Loucy (cell line): Measurements from ENCODE around the gene CEP295NL.
"Not testable (repeated sequence)": the region's sequence is repeated elsewhere in the genome, so short reads cannot be mapped to it uniquely, and the experiment has no call there.

Experiments used
- H2AFZ ChIP-seq: fragments of 200-600 bp; sonication (generic); 2 replicates; pipeline ENCODE4 v1.6.0; 2016; ENCODE audit warnings: antibody characterized with exemption, mild to moderate bottlenecking, low read length, moderate library complexity
- H3F3A ChIP-seq: fragments of 200-600 bp; 2 replicates; pipeline ENCODE4 v1.6.0; 2016; ENCODE audit warnings: antibody characterized with exemption, low read depth, mild to moderate bottlenecking
- H3K27me3 ChIP-seq: fragments of 200-600 bp; sonication (generic); 2 replicates; pipeline ENCODE4 v1.6.1; 2014; ENCODE audit warnings: low read length, mild to moderate bottlenecking; ENCODE audit not compliant: insufficient read depth, poor library complexity, severe bottlenecking
- H3K36me3 ChIP-seq: fragments of 200-600 bp; sonication (generic); 2 replicates; pipeline ENCODE4 v1.6.1; 2016; ENCODE audit warnings: low read length; ENCODE audit not compliant: insufficient read depth
- H3K4me1 ChIP-seq: fragments of 200-600 bp; sonication (generic); 2 replicates; pipeline ENCODE4 v1.5.1; 2014; ENCODE audit warnings: low read length, mild to moderate bottlenecking; ENCODE audit not compliant: insufficient read depth, poor library complexity, severe bottlenecking
- H3K4me2 ChIP-seq: fragments of 200-600 bp; sonication (generic); 2 replicates; pipeline ENCODE4 v1.6.0; 2014; ENCODE audit warnings: antibody characterized with exemption, low read length, low read depth, mild to moderate bottlenecking; ENCODE audit not compliant: poor library complexity, severe bottlenecking
- H3K4me3 ChIP-seq: fragments of 200-600 bp; sonication (generic); 2 replicates; pipeline ENCODE4 v1.5.1; 2014; ENCODE audit warnings: low read length, mild to moderate bottlenecking, mixed read lengths; ENCODE audit not compliant: poor library complexity, severe bottlenecking
- H3K79me2 ChIP-seq: fragments of 200-600 bp; sonication (generic); 2 replicates; pipeline ENCODE4 v1.6.1; 2014; ENCODE audit warnings: low read length; ENCODE audit not compliant: insufficient read depth
- H3K9ac ChIP-seq: fragments of 200-600 bp; sonication (generic); 2 replicates; pipeline ENCODE4 v1.6.0; 2014; ENCODE audit warnings: mild to moderate bottlenecking, low read depth, low read length, moderate library complexity; ENCODE audit not compliant: poor library complexity, severe bottlenecking
- H3K9me2 ChIP-seq: fragments of 200-600 bp; sonication (generic); replicated peaks from 2 replicates; pipeline ENCODE4 v1.6.1; 2016; ENCODE audit warnings: low read depth, low read length, mixed read lengths
- H3K9me3 ChIP-seq: fragments of 200-600 bp; sonication (generic); 2 replicates; pipeline ENCODE4 v1.6.1; 2014; ENCODE audit warnings: mild to moderate bottlenecking, antibody characterized with exemption, low read length, low read depth; ENCODE audit not compliant: insufficient read depth
- H4K20me1 ChIP-seq: fragments of 200-600 bp; sonication (generic); 2 replicates; pipeline ENCODE4 v1.6.0; 2014; ENCODE audit warnings: antibody characterized with exemption, low read length, mild to moderate bottlenecking; ENCODE audit not compliant: insufficient read depth, poor library complexity, severe bottlenecking
- CTCF ChIP-seq: fragments of 200-600 bp; sonication (generic); conservative IDR thresholded peaks from 2 replicates; pipeline ENCODE4 v1.5.1; 2014; ENCODE audit warnings: mild to moderate bottlenecking, antibody characterized with exemption, low read length
- EZH2phosphoT487 ChIP-seq: fragments of 200-600 bp; IDR thresholded peaks from 2 replicates; pipeline ENCODE4 v1.6.1; 2018; ENCODE audit warnings: antibody characterized with exemption, mild to moderate bottlenecking, moderate library complexity, borderline replicate concordance

Gene CEP295NL

GRCh38 chr17:78905116-78905515 is 2.1 kb upstream of the CEP295NL start:
- no peak overlapping the region for H3K4me3 ChIP-seq
- H3K9me2 ChIP-seq, result no peaks in the 10 kb centered on the region
- no peaks in the 10 kb centered on the region for H3K4me1 ChIP-seq
- H3K27me3 ChIP-seq, result no peaks in the 10 kb centered on the region
- peaks cover 5% of the 10 kb centered on the region; the same call in 1 of the 2 replicates for H3K36me3 ChIP-seq
- TF ChIP-seq EZH2phosphoT487, result no peak
- TF ChIP-seq CTCF, result no peak
- no peak overlapping the region for H3K4me2 ChIP-seq
- H3K9me3 ChIP-seq, result no peaks in the 10 kb centered on the region
- H3K79me2 ChIP-seq, result no peaks in the 10 kb centered on the region
- no peaks in the 10 kb centered on the region for H4K20me1 ChIP-seq
- no peaks in the 10 kb centered on the region for H3F3A ChIP-seq
- no peak overlapping the region for H2AFZ ChIP-seq
- H3K9ac ChIP-seq, result no peak overlapping the region

- Histone ChIP-seq H3K4me1 (no peaks in the 10 kb centered on the region), H4K20me1 (no peaks in the 10 kb centered on the region), H3K9ac (no peak overlapping the region), H3K9me3 (no peaks in the 10 kb centered on the region), H3K27me3 (no peaks in the 10 kb centered on the region), H3K9me2 (no peaks in the 10 kb centered on the region), H3K79me2 (no peaks in the 10 kb centered on the region), H3K4me3 (no peak overlapping the region), H3K36me3 (peaks cover 5% of the 10 kb centered on the region; the same call in 1 of the 2 replicates), H2AFZ (no peak overlapping the region), H3K4me2 (no peak overlapping the region), H3F3A (no peaks in the 10 kb centered on the region)
- TF ChIP-seq EZH2phosphoT487, result no peak
- TF ChIP-seq CTCF, result no peak
Measured at GRCh38 chr17:78904371-78904770, 1.4 kb upstream of the CEP295NL start.

DNA sequence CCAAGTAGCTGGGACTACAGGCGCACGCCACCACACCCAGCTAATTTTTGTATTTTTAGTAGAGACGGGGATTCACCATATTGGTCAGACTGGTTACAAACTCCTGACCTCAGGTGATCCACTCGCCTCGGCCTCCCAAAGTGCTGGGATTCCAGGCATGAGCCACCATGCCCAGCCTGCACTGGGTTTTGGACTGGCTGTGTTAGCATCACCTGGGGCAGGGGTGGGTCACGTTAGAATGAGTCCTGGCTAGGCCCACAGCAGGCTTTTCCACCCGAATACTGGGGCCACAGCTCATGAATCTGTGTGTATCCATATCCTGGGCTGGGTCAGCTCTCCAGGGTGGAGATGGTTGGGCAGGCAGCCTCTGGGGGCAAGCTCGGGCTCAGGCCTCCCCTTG is 770 bp downstream of the CEP295NL start:
- H3K4me3 ChIP-seq, H3K4me1 ChIP-seq, H3K36me3 ChIP-seq, H3F3A ChIP-seq, H3K9me2 ChIP-seq, H3K9me3 ChIP-seq, H3K27me3 ChIP-seq, H4K20me1 ChIP-seq, H2AFZ ChIP-seq, H3K9ac ChIP-seq, H3K79me2 ChIP-seq, H3K4me2 ChIP-seq: not testable (repeated sequence)

DNA sequence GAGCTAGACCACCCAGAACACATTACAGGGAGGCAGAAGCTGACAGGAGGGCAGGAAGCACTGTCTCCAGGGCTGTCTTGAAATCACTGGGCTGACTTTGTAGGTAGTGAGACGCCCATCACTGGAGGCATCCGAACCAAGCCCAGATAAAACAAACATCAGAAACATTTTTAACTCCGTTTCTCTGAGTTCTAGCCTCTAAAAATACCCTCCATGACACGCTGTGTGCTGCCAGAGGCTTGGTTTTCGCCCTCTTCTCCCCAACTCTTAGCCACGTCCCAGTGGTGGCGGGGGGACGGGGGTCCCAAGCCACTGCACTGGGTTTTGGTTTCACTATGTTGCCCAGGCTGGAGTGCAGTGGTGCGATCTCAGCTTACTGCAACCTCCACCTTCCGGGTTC is 1.2 kb downstream of the CEP295NL start:
- Histone ChIP-seq H3K27me3 (no peaks in the 10 kb centered on the region), H3K9ac (no peak overlapping the region), H3K4me3 (no peak overlapping the region), H3K9me2 (no peaks in the 10 kb centered on the region), H3K4me1 (no peaks in the 10 kb centered on the region), H3K79me2 (no peaks in the 10 kb centered on the region), H2AFZ (no peak overlapping the region), H3K4me2 (no peak overlapping the region), H4K20me1 (no peaks in the 10 kb centered on the region), H3F3A (no peaks in the 10 kb centered on the region), H3K36me3 (peaks cover 5% of the 10 kb centered on the region; the same call in 1 of the 2 replicates), H3K9me3 (no peaks in the 10 kb centered on the region)
- TF ChIP-seq CTCF (no peak), EZH2phosphoT487 (no peak)
